H1 (cell line): Measurements from ENCODE around the gene SCPEP1. TPM values are rescaled to one million over a fixed set of nuclear protein-coding genes. Genes with fewer than 3 reads are reported as not detected.

Experiments
- CTCF ChIA-PET: fragments of 300-600 bp; sonication (Branson Sonifier 250); formaldehyde crosslinking; loops from one replicate; lab custom pipeline; 2021; ENCODE audit not compliant: partially characterized antibody; lab: Charles Lee
- POLR2A ChIA-PET: fragments of 300-600 bp; sonication (Branson Sonifier 250); formaldehyde crosslinking; loops from one replicate; lab custom pipeline; 2021; ENCODE audit warnings: inconsistent platforms; ENCODE audit not compliant: partially characterized antibody; lab: Charles Lee
- DNase-seq, 2 experiments: peaks; one replicate each; pipeline versions ENCODE4 v3.0.0 to v3.0.0-alpha.2; 2010 to 2022; ENCODE audit warnings: low spot score in 2 of 2, low read depth in 1 of 2, mixed read lengths in 1 of 2
- FAIRE-seq: peaks from 2 replicates; lab custom pipeline; 2011; peaks lifted over from hg19 to GRCh38; lab: Jason Lieb, UNC
- H2AFZ ChIP-seq: 2 replicates; pipeline ENCODE4 v1.8.1; 2012; ENCODE audit warnings: low read length, inconsistent platforms
- H2AK5ac ChIP-seq: 2 replicates; pipeline ENCODE4 v1.6.1; 2013; ENCODE audit warnings: low read depth, low read length
- H2BK120ac ChIP-seq: replicated peaks from 2 replicates; pipeline ENCODE3; 2013; ENCODE audit warnings: low read depth, low read length, inconsistent platforms
- H2BK12ac ChIP-seq: 2 replicates; pipeline ENCODE4 v1.6.1; 2013; ENCODE audit warnings: low read depth, low read length
- H2BK15ac ChIP-seq: 2 replicates; pipeline ENCODE4 v1.6.1; 2013; ENCODE audit warnings: low read length
- H2BK20ac ChIP-seq: 2 replicates; pipeline ENCODE4 v1.6.1; 2013; ENCODE audit warnings: low read length
- H2BK5ac ChIP-seq: 2 replicates; pipeline ENCODE4 v1.6.1; 2013; ENCODE audit warnings: low read depth, low read length
- H3K14ac ChIP-seq: 2 replicates; pipeline ENCODE4 v1.6.1; 2013; ENCODE audit warnings: inconsistent platforms; ENCODE audit not compliant: insufficient read length
- H3K18ac ChIP-seq: 2 replicates; pipeline ENCODE4 v1.6.1; 2013; ENCODE audit warnings: low read length; ENCODE audit errors: extremely low read depth
- H3K23ac ChIP-seq: 2 replicates; pipeline ENCODE4 v1.6.1; 2013; ENCODE audit warnings: inconsistent platforms; ENCODE audit not compliant: insufficient read length
- H3K23me2 ChIP-seq: 2 replicates; pipeline ENCODE4 v1.6.1; 2013; ENCODE audit warnings: low read depth, low read length
- H3K27ac ChIP-seq: 2 replicates; pipeline ENCODE4 v1.6.1; 2011; ENCODE audit warnings: low read depth, low read length, inconsistent platforms
- H3K27me3 ChIP-seq, 4 experiments: replicated peaks in 1 of 4; 1 replicate in 1 of 4; 2 replicates in 3 of 4; pipeline versions ENCODE4 v1.6.1 to v1.8.1; 2011 to 2013; ENCODE audit warnings: low read length in 3 of 4, mild to moderate bottlenecking in 3 of 4, inconsistent platforms in 2 of 4, mixed read lengths in 2 of 4, moderate library complexity in 1 of 4; ENCODE audit not compliant: control insufficient read depth in 3 of 4, insufficient read depth in 3 of 4; ENCODE audit errors: extremely low read depth in 1 of 4
- H3K36me3 ChIP-seq, 4 experiments: 2 replicates each; pipeline versions ENCODE4 v1.6.1 to v1.8.1; 2011 to 2013; ENCODE audit warnings: mild to moderate bottlenecking in 4 of 4, low read length in 3 of 4, moderate library complexity in 2 of 4, control low read depth in 1 of 4, inconsistent platforms in 1 of 4; ENCODE audit not compliant: insufficient read depth in 4 of 4, control insufficient read depth in 2 of 4
- H3K4ac ChIP-seq: replicated peaks from 2 replicates; pipeline ENCODE3; 2013; ENCODE audit warnings: low read length, low read depth, mixed read lengths, inconsistent platforms; ENCODE audit not compliant: insufficient read length
- H3K4me1 ChIP-seq, 4 experiments: replicated peaks in 1 of 4; 1 replicate in 1 of 4; 2 replicates in 3 of 4; pipeline versions ENCODE4 v1.6.1 to v1.8.1; 2011 to 2013; ENCODE audit warnings: low read length in 3 of 4, inconsistent platforms in 2 of 4, mixed read lengths in 1 of 4; ENCODE audit not compliant: insufficient read depth in 4 of 4, control insufficient read depth in 3 of 4
- H3K4me2 ChIP-seq, 2 experiments: 2 replicates each; pipeline versions ENCODE4 v1.6.1 to v1.8.1; 2011 to 2013; ENCODE audit warnings: low read depth in 2 of 2, low read length in 2 of 2, control low read depth in 1 of 2, inconsistent platforms in 1 of 2, mild to moderate bottlenecking in 1 of 2; ENCODE audit not compliant: insufficient read depth in 1 of 2
- H3K4me3 ChIP-seq, 4 experiments: fragments of 200-600, 300-600 bp in 1 of 4; sonication (generic), shearing (Covaris generic), sonication (Bioruptor Twin) in 1 of 4; 2 replicates each; pipeline versions ENCODE4 v1.5.1 to v1.8.1; 2011 to 2016; ENCODE audit warnings: low read length in 4 of 4, low read depth in 3 of 4, control low read depth in 2 of 4, inconsistent platforms in 2 of 4, mild to moderate bottlenecking in 2 of 4, mixed read lengths in 1 of 4, moderate library complexity in 1 of 4; ENCODE audit not compliant: insufficient read depth in 2 of 4; ENCODE audit errors: extremely low read depth in 1 of 4
- H3K56ac ChIP-seq: replicated peaks from 2 replicates; pipeline ENCODE3; 2013; ENCODE audit warnings: low read depth, mild to moderate bottlenecking, mixed read lengths, low read length, inconsistent platforms; ENCODE audit not compliant: insufficient read length
- H3K79me1 ChIP-seq: 2 replicates; pipeline ENCODE4 v1.6.1; 2013; ENCODE audit warnings: low read depth, low read length, control low read depth
- H3K79me2 ChIP-seq, 2 experiments: 2 replicates each; pipeline versions ENCODE4 v1.6.1 to v1.8.1; 2012 to 2013; ENCODE audit warnings: low read length in 2 of 2, mild to moderate bottlenecking in 2 of 2, inconsistent platforms in 1 of 2; ENCODE audit not compliant: insufficient read depth in 2 of 2, control insufficient read depth in 1 of 2
- H3K9ac ChIP-seq, 4 experiments: replicated peaks in 1 of 4; 1 replicate in 1 of 4; 2 replicates in 3 of 4; pipeline versions ENCODE4 v1.6.1 to v1.8.1; 2011 to 2013; ENCODE audit warnings: low read depth in 3 of 4, low read length in 3 of 4, control low read depth in 2 of 4, mild to moderate bottlenecking in 2 of 4, moderate library complexity in 2 of 4, inconsistent platforms in 1 of 4; ENCODE audit errors: extremely low read depth in 1 of 4
- H3K9me3 ChIP-seq, 2 experiments: 2 replicates each; pipeline versions ENCODE4 v1.6.1 to v1.8.1; 2012 to 2013; ENCODE audit warnings: mild to moderate bottlenecking in 2 of 2, moderate library complexity in 2 of 2, control low read depth in 1 of 2, inconsistent platforms in 1 of 2, low read depth in 1 of 2, low read length in 1 of 2, mixed read lengths in 1 of 2; ENCODE audit not compliant: insufficient read depth in 2 of 2
- H4K20me1 ChIP-seq, 2 experiments: replicated peaks in 1 of 2; 2 replicates each; pipeline versions ENCODE3 to v1.8.1; 2011 to 2013; ENCODE audit warnings: inconsistent platforms in 2 of 2, low read length in 2 of 2, mild to moderate bottlenecking in 1 of 2; ENCODE audit not compliant: insufficient read depth in 2 of 2, control insufficient read depth in 1 of 2
- H4K5ac ChIP-seq: 2 replicates; pipeline ENCODE4 v1.6.1; 2013; ENCODE audit warnings: low read length, low read depth, mixed read lengths, inconsistent platforms; ENCODE audit not compliant: insufficient read length
- H4K8ac ChIP-seq: 2 replicates; pipeline ENCODE4 v1.8.0; 2013; ENCODE audit warnings: mild to moderate bottlenecking, moderate library complexity, low read length, inconsistent platforms; ENCODE audit not compliant: insufficient read depth; ENCODE audit errors: extremely low read depth
- H4K91ac ChIP-seq: replicated peaks from 2 replicates; pipeline ENCODE3; 2013; ENCODE audit warnings: low read length, mixed read lengths, inconsistent platforms; ENCODE audit not compliant: insufficient read length
- ASH2L ChIP-seq: fragments of 200-600, 300-600 bp; sonication (generic); IDR thresholded peaks from one replicate; pipeline ENCODE4 v1.7.1; 2017; ENCODE audit warnings: low read length
- ATF3 ChIP-seq: IDR thresholded peaks from 2 replicates; pipeline ENCODE4 v1.6.1; 2011; ENCODE audit warnings: low read depth, mild to moderate bottlenecking, low read length; ENCODE audit not compliant: insufficient read depth
- CBX5 ChIP-seq: fragments of 300-800, 300-1000 bp; sonication (generic); IDR thresholded peaks from 2 replicates; pipeline ENCODE4 v1.7.1; 2016; ENCODE audit warnings: antibody characterized with exemption, low read length, low read depth
- CEBPB ChIP-seq: IDR thresholded peaks from 2 replicates; pipeline ENCODE4 v1.6.1; 2012; ENCODE audit warnings: low read depth, low read length
- CTBP2 ChIP-seq: IDR thresholded peaks from 2 replicates; pipeline ENCODE4 v1.7.0; 2011; ENCODE audit warnings: borderline replicate concordance, mild to moderate bottlenecking, moderate library complexity, mixed read lengths, low read length; ENCODE audit not compliant: insufficient read depth, insufficient read length
- FOSL1 ChIP-seq: IDR thresholded peaks from 2 replicates; pipeline ENCODE4 v1.6.1; 2011; ENCODE audit warnings: mild to moderate bottlenecking, low read depth, low read length, moderate library complexity; ENCODE audit not compliant: insufficient read depth
- HDAC2 ChIP-seq, 2 experiments: fragments of 300-600 bp in 1 of 2; sonication (generic) in 1 of 2; IDR thresholded peaks; 2 replicates each; pipeline ENCODE4 v1.6.1; 2011 to 2012; ENCODE audit warnings: low read depth in 2 of 2, low read length in 2 of 2, mild to moderate bottlenecking in 2 of 2, moderate library complexity in 2 of 2, borderline replicate concordance in 1 of 2, inconsistent platforms in 1 of 2
- RXRA ChIP-seq: IDR thresholded peaks from 2 replicates; pipeline ENCODE4 v1.6.1; 2011; ENCODE audit warnings: low read depth, mild to moderate bottlenecking, low read length, moderate library complexity; ENCODE audit not compliant: insufficient read depth
- SIX5 ChIP-seq: IDR thresholded peaks from 2 replicates; pipeline ENCODE4 v1.6.1; 2011; ENCODE audit warnings: mild to moderate bottlenecking, low read depth, low read length
- SP1 ChIP-seq: IDR thresholded peaks from 2 replicates; pipeline ENCODE4 v1.6.1; 2011; ENCODE audit warnings: low read depth, low read length
- TBP ChIP-seq: IDR thresholded peaks from 2 replicates; pipeline ENCODE4 v1.6.1; 2011; ENCODE audit warnings: low read depth, low read length, improper control_type of control experiment
- TCF12 ChIP-seq: IDR thresholded peaks from 2 replicates; pipeline ENCODE4 v1.6.1; 2011; ENCODE audit warnings: low read depth, mild to moderate bottlenecking, low read length
- YY1 ChIP-seq: IDR thresholded peaks from 2 replicates; pipeline ENCODE4 v1.6.1; 2011; ENCODE audit warnings: low read depth, mild to moderate bottlenecking, low read length
- WGBS, 2 experiments: shearing (Covaris generic) in 1 of 2; methylation state at CpG; one replicate each; pipeline versions ENCODE4 v1.1.6 to v1.1.7; 2013 to 2015; ENCODE audit warnings: low lambda C conversion rate in 2 of 2, mixed read lengths in 2 of 2, inconsistent platforms in 1 of 2, low coverage in 1 of 2, missing lambda C conversion rate in 1 of 2; ENCODE audit not compliant: insufficient replicate concordance in 2 of 2, insufficient coverage in 1 of 2, insufficient read length in 1 of 2; ENCODE audit errors: extremely low coverage in 1 of 2, missing lambda C conversion rate in 1 of 2; 5-methylcytosine and 5-hydroxymethylcytosine counted together
- polyA plus RNA-seq, 7 experiments: library from polyadenylated mRNA; depleted of rRNA in 3 of 7; stranded (reverse) in 5 of 7; unstranded in 2 of 7; fragments of >200 nt in 5 of 7; fragments of 200-250 nt in 2 of 7; gene quantifications; 1 replicate in 5 of 7; 2 replicates in 1 of 7; 4 replicates in 1 of 7; pipeline versions ENCODE4 v1.2.1 to v1.2.3, GENCODE V29; 2011 to 2013; ENCODE audit warnings: missing spikeins in 2 of 7, mixed read lengths in 2 of 7
- total RNA-seq: library from RNA; stranded (reverse); fragmentation: NEBNext Ultra II Directional; extraction: Animal tissue kit (Norgen Biotek cat#: 25700); gene quantifications from 2 replicates; pipeline ENCODE4 v1.2.1, GENCODE V29; 2021

SCPEP1 gene
- total and polyA plus RNA-seq, 2 of the 8 experiments (the other 6 are each of a cell fraction or from before 2014, with no cell fraction given) = 30.7 to 52.6 TPM

GRCh38 chr17:56966338-56966737 is 11.6 kb upstream of the SCPEP1 start:
- Histone ChIP-seq H3K23ac (no peak overlapping the region), H2AK5ac (no peak overlapping the region), H4K5ac (no peak overlapping the region), H2BK15ac (no peak overlapping the region), H3K23me2 (no peaks in the 10 kb centered on the region), H2BK20ac (no peak overlapping the region), H3K79me1 (no peaks in the 10 kb centered on the region), H2BK5ac (no peak overlapping the region), H3K4me1 (no peaks in the 10 kb centered on the region), H3K14ac (no peak overlapping the region), H2BK120ac (no peak overlapping the region), H3K27ac (no peak overlapping the region), H3K56ac (no peak overlapping the region), H3K27me3 (no peaks in the 10 kb centered on the region), H4K20me1 (no peaks in the 10 kb centered on the region), H3K4ac (no peak overlapping the region), H4K8ac (no peak overlapping the region), H3K4me2 (no peak overlapping the region), H3K9ac (no peak overlapping the region), H3K18ac (no peak overlapping the region), H2BK12ac (no peak overlapping the region), H2AFZ (no peak overlapping the region), H3K4me3 (no peak overlapping the region), H3K79me2 (no peaks in the 10 kb centered on the region), H3K36me3 (no peaks in the 10 kb centered on the region), H4K91ac (no peak overlapping the region), H3K9me3 (peaks cover 1 to 6% of the 10 kb centered on the region in 2 experiments; a peak in 1 of 4 replicates)
- ChIA-PET POLR2A (interaction anchor here (1.0 kb wide), 1 partner anchor 11 kb away, joined by 3 read pairs; the partner anchor contains the start of gene SCPEP1), CTCF (interaction anchor here (1.1 to 1.2 kb wide), 2 partner anchors 11 to 20 kb away, joined by 3 read pairs; partner anchors contain the start of gene SCPEP1)
- FAIRE-seq = no peak
- 90% methylated on average over 5 of the region's 5 CpGs; no CpG with 5 or more reads in 1 of the 2 experiments for WGBS, 2 experiments
- DNase-seq = no peak
- TF ChIP-seq FOSL1 (no peak), TCF12 (no peak), CBX5 (no peak), TBP (no peak), CEBPB (no peak), CTBP2 (no peak), SIX5 (no peak), YY1 (no peak), ATF3 (no peak), HDAC2 (IDR thresholded peaks at IDR 0.05; ENCODE audit: borderline replicate concordance in 1 of 2, low read depth in 2 of 2, low read length in 2 of 2) (no peak), ASH2L (no peak), SP1 (no peak), RXRA (no peak)
